Measurements from ENCODE around the gene CD14.
"Not testable (repeated sequence)": the region's sequence is repeated elsewhere in the genome, so short reads cannot be mapped to it uniquely, and the experiment has no call there.

CD14 gene

GRCh38 chr5:140633021-140633471, at the start of gene CD14:
CD14 (minus strand) TSS chr5:140633175; CDS start chr5:140633071, 104 bp downstream.
- peaks cover 22% of the 10 kb centered on the region for H3K27me3 Mint-ChIP-seq
- H3K9me3 Mint-ChIP-seq, result peaks cover 0 to 4% of the 10 kb centered on the region in 2 donors
- H3K4me3 Mint-ChIP-seq, result peak within 1 kb of the TSS; percentile 90 to 92
- no peak for DNase-seq
- peaks cover 37% of the 10 kb centered on the region for H3K4me1 Mint-ChIP-seq
- ATAC-seq, result no peak
- peak within 1 kb of the TSS; percentile 68 to 77 for H3K27ac Mint-ChIP-seq

GRCh38 chr5:140678993-140679392, 46.0 kb upstream of the CD14 start:
- DNase-seq, result no peak
- Mint-ChIP-seq H3K4me1 (peaks cover 7% of the 10 kb centered on the region), H3K27ac (no peak overlapping the region), H3K9me3 (no peaks in the 10 kb centered on the region), H3K27me3 (no peaks in the 10 kb centered on the region), H3K4me3 (no peak overlapping the region)
- no peak for ATAC-seq

GRCh38 chr5:140677947-140678346, 45.0 kb upstream of the CD14 start:
- Mint-ChIP-seq H3K4me1 (peaks cover 7% of the 10 kb centered on the region), H3K27me3 (no peaks in the 10 kb centered on the region), H3K9me3 (no peaks in the 10 kb centered on the region), H3K27ac (no peak overlapping the region), H3K4me3 (no peak overlapping the region)
- ATAC-seq, result no peak
- DNase-seq, result no peak

GRCh38 chr5:140674629-140675028, 41.7 kb upstream of the CD14 start:
- ATAC-seq (no peak), DNase-seq (no peak)
- Mint-ChIP-seq H3K4me3 (no peak overlapping the region), H3K27ac (peak overlapping the region in 1 of 2 donors; percentile 92), H3K27me3 (no peaks in the 10 kb centered on the region), H3K9me3 (no peaks in the 10 kb centered on the region), H3K4me1 (peaks cover 7% of the 10 kb centered on the region)

GRCh38 chr5:140674211-140674610, 41.2 kb upstream of the CD14 start:
- no peak for ATAC-seq
- no peaks in the 10 kb centered on the region for H3K9me3 Mint-ChIP-seq
- H3K4me1 Mint-ChIP-seq, result peaks cover 7% of the 10 kb centered on the region
- H3K27me3 Mint-ChIP-seq, result no peaks in the 10 kb centered on the region
- H3K27ac Mint-ChIP-seq, result peak overlapping the region in 1 of 2 donors; percentile 2
- DNase-seq, result no peak
- no peak overlapping the region for H3K4me3 Mint-ChIP-seq

GRCh38 chr5:140673187-140673976, 40.4 kb upstream of the CD14 start, which contains the start of gene DND1:
DND1 (minus strand) TSS chr5:140673576; CDS start chr5:140673542, 34 bp downstream.
- no peaks in the 10 kb centered on the region for H3K9me3 Mint-ChIP-seq
- no peaks in the 10 kb centered on the region for H3K27me3 Mint-ChIP-seq
- ATAC-seq, result peak; percentile 33
- H3K4me1 Mint-ChIP-seq, result peaks cover 11% of the 10 kb centered on the region
- no peak within 1 kb of the TSS for H3K27ac Mint-ChIP-seq
- no peak for DNase-seq
- H3K4me3 Mint-ChIP-seq, result no peak within 1 kb of the TSS

- H3K27ac Mint-ChIP-seq, result no peak overlapping the region
- no peaks in the 10 kb centered on the region for H3K9me3 Mint-ChIP-seq
- no peak overlapping the region for H3K4me3 Mint-ChIP-seq
- ATAC-seq (peak; percentile 35), DNase-seq (peak in 1 of 2 donors; percentile 31)
- H3K4me1 Mint-ChIP-seq, result peaks cover 13% of the 10 kb centered on the region
- H3K27me3 Mint-ChIP-seq, result no peaks in the 10 kb centered on the region
These were observed 39.6 kb upstream of the CD14 start for GRCh38 chr5:140672455-140673186.

- Mint-ChIP-seq H3K9me3 (no peaks in the 10 kb centered on the region), H3K27ac (no peak overlapping the region), H3K4me1 (peaks cover 23% of the 10 kb centered on the region), H3K4me3 (no peak overlapping the region), H3K27me3 (no peaks in the 10 kb centered on the region)
- DNase-seq (no peak), ATAC-seq (peak; percentile 2)
These were observed 38.6 kb upstream of the CD14 start for GRCh38 chr5:140671472-140672125.

GRCh38 chr5:140671035-140671434, 38.1 kb upstream of the CD14 start:
- not testable (repeated sequence) for H3K27ac Mint-ChIP-seq, H3K4me3 Mint-ChIP-seq, DNase-seq, H3K9me3 Mint-ChIP-seq, H3K27me3 Mint-ChIP-seq
- peaks cover 28% of the 10 kb centered on the region for H3K4me1 Mint-ChIP-seq
- peak; percentile 13 for ATAC-seq

- Mint-ChIP-seq H3K27ac (peak within 1 kb of the TSS; percentile 97 to 99), H3K4me1 (peaks cover 37% of the 10 kb centered on the region), H3K9me3 (no peaks in the 10 kb centered on the region), H3K27me3 (no peaks in the 10 kb centered on the region), H3K4me3 (peak within 1 kb of the TSS; percentile 96 to 99)
- ATAC-seq (peak; percentile 98), DNase-seq (peak; percentile 93 to 95)
These were observed 31.6 kb upstream of the CD14 start, which contains the start of gene WDR55 for GRCh38 chr5:140664359-140665119. WDR55 (plus strand) TSS chr5:140664904; CDS start chr5:140664913, 9 bp downstream.

GRCh38 chr5:140664030-140664358, 31.0 kb upstream of the CD14 start:
- Mint-ChIP-seq H3K27me3 (no peaks in the 10 kb centered on the region), H3K4me3 (peak overlapping the region; percentile 96 to 99), H3K4me1 (peaks cover 37% of the 10 kb centered on the region), H3K27ac (peak overlapping the region in 1 of 2 donors; percentile 99), H3K9me3 (no peaks in the 10 kb centered on the region)
- DNase-seq (no peak), ATAC-seq (no peak)

- not testable (repeated sequence) for H3K9me3 Mint-ChIP-seq, H3K27ac Mint-ChIP-seq, H3K4me1 Mint-ChIP-seq, DNase-seq, ATAC-seq, H3K4me3 Mint-ChIP-seq, H3K27me3 Mint-ChIP-seq
These were observed 27.4 kb upstream of the CD14 start for GRCh38 chr5:140660371-140660770.

GRCh38 chr5:140658870-140659269, 25.9 kb upstream of the CD14 start:
- Mint-ChIP-seq H3K27me3 (no peaks in the 10 kb centered on the region), H3K4me3 (no peak overlapping the region), H3K4me1 (no peaks in the 10 kb centered on the region), H3K27ac (no peak overlapping the region), H3K9me3 (no peaks in the 10 kb centered on the region)
- no peak for DNase-seq
- ATAC-seq, result no peak

- Mint-ChIP-seq H3K9me3 (no peaks in the 10 kb centered on the region), H3K27me3 (no peaks in the 10 kb centered on the region), H3K4me3 (peak overlapping the region; percentile 95 to 100), H3K27ac (peak overlapping the region; percentile 19 to 98), H3K4me1 (peaks cover 68% of the 10 kb centered on the region)
- DNase-seq, result no peak
- peak; percentile 47 for ATAC-seq
These were observed 14.1 kb upstream of the CD14 start for GRCh38 chr5:140647042-140647419.

- no peaks in the 10 kb centered on the region for H3K27me3 Mint-ChIP-seq
- peak overlapping the region in 1 of 2 donors; percentile 29 for H3K27ac Mint-ChIP-seq
- peaks cover 77% of the 10 kb centered on the region for H3K4me1 Mint-ChIP-seq
- H3K9me3 Mint-ChIP-seq, result no peaks in the 10 kb centered on the region
- DNase-seq (no peak), ATAC-seq (no peak)
- no peak overlapping the region for H3K4me3 Mint-ChIP-seq
These were observed 9.7 kb upstream of the CD14 start for GRCh38 chr5:140642718-140643117.

Data from stimulated activated naive CD8-positive, alpha-beta T cell treated with anti-CD3 and anti-CD28 coated beads, Interleukin-15, amount 100 ng/mL, for 72 hours (primary cell).